Measurements from ENCODE around the gene EIF2B2.

Gene EIF2B2

DNA sequence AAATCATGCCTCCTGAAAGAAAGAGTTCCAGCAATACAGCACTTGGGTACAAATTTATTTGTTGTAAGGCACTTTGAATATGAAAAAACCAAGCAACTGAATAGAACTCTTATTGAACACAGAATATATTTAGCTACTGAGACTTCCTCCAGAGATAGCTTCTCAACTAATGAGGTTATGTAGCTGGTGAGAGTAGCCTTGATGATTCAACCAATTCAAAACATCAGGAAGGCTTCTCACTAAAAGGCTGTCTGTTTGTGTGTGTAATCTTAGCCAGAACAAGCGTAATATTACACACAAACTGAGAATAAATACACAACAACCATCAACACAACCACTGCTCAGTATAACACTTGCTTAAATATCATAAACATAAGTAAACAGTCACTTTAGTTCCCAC lies 20.4 kb downstream of the EIF2B2 start:
- TF ChIP-seq, protein P1, sequence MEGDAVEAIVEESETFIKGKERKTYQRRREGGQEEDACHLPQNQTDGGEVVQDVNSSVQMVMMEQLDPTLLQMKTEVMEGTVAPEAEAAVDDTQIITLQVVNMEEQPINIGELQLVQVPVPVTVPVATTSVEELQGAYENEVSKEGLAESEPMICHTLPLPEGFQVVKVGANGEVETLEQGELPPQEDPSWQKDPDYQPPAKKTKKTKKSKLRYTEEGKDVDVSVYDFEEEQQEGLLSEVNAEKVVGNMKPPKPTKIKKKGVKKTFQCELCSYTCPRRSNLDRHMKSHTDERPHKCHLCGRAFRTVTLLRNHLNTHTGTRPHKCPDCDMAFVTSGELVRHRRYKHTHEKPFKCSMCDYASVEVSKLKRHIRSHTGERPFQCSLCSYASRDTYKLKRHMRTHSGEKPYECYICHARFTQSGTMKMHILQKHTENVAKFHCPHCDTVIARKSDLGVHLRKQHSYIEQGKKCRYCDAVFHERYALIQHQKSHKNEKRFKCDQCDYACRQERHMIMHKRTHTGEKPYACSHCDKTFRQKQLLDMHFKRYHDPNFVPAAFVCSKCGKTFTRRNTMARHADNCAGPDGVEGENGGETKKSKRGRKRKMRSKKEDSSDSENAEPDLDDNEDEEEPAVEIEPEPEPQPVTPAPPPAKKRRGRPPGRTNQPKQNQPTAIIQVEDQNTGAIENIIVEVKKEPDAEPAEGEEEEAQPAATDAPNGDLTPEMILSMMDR (conservative IDR thresholded peaks at IDR 0.05; ENCODE audit: low read depth, low read length): no peak
- H3K4me3 ChIP-seq (ENCODE audit: low read length): no peak overlapping the region
- no peak for DNase-seq (ENCODE audit: low read depth)

DNA sequence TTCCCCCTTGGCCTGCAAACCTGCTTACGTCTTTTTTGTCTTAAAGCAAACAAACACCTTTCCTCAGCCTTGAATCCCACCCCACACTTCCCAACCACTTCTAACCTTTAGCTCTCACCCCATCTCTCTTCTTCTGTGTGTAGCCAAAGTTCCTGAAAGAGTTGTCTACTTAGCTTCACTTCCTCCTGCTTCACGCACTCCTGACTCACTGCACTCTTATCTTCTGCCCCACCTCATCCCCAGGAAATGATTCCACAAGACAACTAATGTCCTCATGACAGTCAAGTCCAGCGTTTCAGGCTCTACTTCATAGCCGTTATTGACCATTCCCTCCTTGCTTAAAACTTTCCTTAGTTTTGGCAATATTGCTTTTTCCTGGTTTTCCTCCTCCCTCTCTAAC lies 22.4 kb downstream of the EIF2B2 start:
- no peak overlapping the region for H3K4me3 ChIP-seq (ENCODE audit: low read length)
- TF ChIP-seq, protein P1 (conservative IDR thresholded peaks at IDR 0.05; ENCODE audit: low read depth, low read length): no peak
- DNase-seq (ENCODE audit: low read depth): no peak

DNA sequence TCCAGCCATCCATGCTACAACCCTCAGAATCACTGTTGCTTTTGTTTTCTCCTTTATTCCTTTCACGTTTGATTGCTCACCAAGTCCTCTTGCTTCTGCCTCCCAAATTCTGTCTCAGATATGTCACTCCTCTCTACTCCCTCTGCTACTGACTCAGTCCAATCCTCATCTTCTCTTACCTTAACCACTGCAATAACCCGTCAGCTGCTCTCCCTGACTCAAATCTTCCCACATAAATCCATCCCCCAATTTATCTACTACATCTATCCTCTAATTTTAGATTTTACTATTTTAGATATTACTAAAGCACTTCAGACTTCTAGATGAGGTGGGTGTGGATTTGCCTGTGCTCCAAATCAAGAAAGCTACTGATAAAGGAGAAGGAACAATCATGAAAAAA lies 23.2 kb downstream of the EIF2B2 start:
- H3K4me3 ChIP-seq (ENCODE audit: low read length): no peak overlapping the region
- DNase-seq (ENCODE audit: low read depth): no peak
- TF ChIP-seq, protein P1 (conservative IDR thresholded peaks at IDR 0.05; ENCODE audit: low read depth, low read length): no peak

DNA sequence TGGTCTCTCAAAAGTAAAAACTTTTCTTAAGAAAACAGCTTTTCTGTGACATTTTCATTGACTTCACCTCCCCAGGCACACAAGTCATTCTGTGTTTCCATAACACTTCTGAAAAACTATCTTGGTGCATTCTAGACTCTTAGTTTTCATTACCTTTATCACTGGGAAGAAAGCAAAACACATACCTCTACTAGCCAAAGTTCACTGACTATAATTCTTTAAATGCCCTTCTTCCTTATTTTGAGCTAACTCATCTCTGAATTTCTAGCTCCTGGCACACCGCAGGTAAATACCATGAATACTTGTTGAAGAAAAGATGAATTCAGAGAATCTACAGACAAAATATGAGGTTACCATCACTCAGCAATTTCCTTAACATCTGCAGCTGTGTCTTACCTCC lies 27.4 kb downstream of the EIF2B2 start:
- TF ChIP-seq, protein P1 (conservative IDR thresholded peaks at IDR 0.05; ENCODE audit: low read depth, low read length): no peak
- DNase-seq (ENCODE audit: low read depth): no peak
- H3K4me3 ChIP-seq (ENCODE audit: low read length): no peak overlapping the region

DNA sequence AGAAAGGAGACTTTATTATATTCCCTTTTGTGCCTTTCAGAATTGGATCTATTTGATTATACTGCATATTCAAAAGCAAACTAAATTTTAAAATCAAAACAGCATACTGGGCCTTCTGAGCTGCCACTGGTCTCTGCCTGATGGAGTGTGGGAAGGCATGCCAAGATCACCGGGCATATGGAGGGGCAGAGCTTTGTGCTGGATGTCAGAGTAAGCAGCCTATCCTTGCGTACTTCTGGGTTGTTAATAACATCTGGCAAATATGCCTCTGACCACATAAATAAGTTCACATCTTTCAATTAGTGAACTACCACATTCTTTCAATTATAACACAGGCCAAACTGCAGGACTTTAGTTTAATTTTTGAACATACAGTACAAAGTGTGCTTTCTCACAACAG lies 30.2 kb downstream of the EIF2B2 start:
- TF ChIP-seq, protein P1 (conservative IDR thresholded peaks at IDR 0.05; ENCODE audit: low read depth, low read length): no peak

DNA sequence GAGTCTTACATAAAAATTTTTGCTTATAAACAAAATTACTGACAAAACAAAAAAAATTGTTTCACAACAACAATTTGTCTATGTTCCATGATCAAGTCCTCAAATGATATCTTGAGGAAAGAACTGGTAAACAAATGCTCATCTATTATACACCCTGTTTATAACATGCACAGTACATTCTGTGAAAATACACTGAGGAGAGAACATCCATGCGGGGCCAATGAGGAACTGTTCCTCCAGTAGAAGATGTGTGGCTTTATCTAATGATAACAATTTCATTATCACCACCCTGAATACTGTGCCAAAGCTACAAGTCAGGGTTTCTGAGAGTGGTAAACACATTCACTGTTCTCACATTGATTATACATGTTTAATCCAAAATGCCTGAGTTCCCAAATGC lies 37.8 kb downstream of the EIF2B2 start:
- DNase-seq (ENCODE audit: low read depth): no peak
- no peak overlapping the region for H3K4me3 ChIP-seq (ENCODE audit: low read length)
- TF ChIP-seq, protein P1 (conservative IDR thresholded peaks at IDR 0.05; ENCODE audit: low read depth, low read length): no peak

More for the DNA sequence above, 30.2 kb downstream of the EIF2B2 start:
- no peak overlapping the region for H3K4me3 ChIP-seq (ENCODE audit: low read length)
- DNase-seq (ENCODE audit: low read depth): no peak

DNA sequence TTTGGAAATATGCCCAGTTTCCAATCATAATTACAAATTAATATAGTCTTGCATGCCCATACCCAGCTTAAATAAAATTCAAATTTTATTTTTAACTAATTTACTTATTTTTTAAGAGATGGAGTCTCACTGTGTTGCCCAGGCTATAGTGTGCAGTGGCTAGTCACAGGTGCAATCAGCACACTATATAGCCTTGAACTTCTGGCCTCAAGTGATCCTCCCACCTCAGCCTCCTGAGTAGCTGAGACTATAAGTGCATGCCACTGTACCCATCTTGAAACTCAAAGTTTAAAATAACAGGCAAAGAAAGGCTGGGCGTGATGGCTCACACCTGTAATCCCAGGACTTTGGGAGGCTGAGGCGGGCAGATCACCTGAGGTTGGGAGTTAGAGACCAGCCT lies 38.2 kb downstream of the EIF2B2 start:
- TF ChIP-seq, protein P1 (conservative IDR thresholded peaks at IDR 0.05; ENCODE audit: low read depth, low read length): no peak
- no peak for DNase-seq (ENCODE audit: low read depth)
- H3K4me3 ChIP-seq (ENCODE audit: low read length): no peak overlapping the region
